NCI-H69 (cell line): ENCODE data around the gene SMIM44.
"Not testable (repeated sequence)": the region's sequence is repeated elsewhere in the genome, so short reads cannot be mapped to it uniquely, and the experiment has no call there.

Experiments
- DNase-seq: peaks from one replicate; lab custom pipeline; 2025; lab: John Stamatoyannopoulos, UW

Gene SMIM44

DNA sequence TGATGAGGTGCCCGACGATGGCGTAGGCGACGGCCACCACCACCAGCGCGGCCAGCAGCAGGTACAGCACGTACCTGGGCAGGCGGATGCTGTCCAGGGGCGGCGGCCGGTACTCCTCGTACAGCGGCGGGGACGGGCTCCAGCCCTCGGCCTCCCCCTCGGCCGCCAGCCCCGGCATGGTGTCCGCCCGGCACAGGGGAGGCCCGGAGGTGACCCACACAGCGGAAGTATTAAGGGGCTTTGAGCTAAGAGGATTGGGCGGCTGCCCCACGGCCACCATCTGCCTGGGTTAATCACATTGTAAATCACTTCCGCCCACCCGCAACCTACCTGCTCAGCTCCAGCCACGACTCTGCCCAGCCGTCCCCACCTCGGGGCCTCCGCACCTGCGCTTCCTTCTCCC, at the start of gene SMIM44:
SMIM44 (minus strand) TSS at position 216 of the 403 bp plus-strand sequence; CDS start at position 178, 38 bp downstream.
- peak; percentile 74 for DNase-seq

DNA sequence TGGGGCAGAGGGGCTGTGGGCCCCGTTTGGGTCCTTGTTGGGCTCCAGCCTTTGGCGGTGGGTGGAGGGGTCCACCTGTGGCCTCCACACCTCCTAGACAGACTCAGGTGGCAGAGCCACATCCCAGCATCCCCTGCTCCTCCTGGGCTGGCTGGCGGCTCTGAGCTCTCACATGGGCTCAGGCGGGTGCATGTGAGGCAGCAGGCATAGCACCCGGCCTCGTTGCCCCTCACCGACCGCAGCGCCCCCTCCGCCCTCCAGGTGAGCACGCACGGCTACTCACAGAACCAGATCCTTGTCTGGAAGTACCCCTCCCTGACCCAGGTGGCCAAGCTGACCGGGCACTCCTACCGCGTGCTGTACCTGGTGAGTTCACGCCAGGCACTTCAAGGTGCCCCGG, 49.8 kb upstream of the SMIM44 start:
- DNase-seq: no peak

DNA sequence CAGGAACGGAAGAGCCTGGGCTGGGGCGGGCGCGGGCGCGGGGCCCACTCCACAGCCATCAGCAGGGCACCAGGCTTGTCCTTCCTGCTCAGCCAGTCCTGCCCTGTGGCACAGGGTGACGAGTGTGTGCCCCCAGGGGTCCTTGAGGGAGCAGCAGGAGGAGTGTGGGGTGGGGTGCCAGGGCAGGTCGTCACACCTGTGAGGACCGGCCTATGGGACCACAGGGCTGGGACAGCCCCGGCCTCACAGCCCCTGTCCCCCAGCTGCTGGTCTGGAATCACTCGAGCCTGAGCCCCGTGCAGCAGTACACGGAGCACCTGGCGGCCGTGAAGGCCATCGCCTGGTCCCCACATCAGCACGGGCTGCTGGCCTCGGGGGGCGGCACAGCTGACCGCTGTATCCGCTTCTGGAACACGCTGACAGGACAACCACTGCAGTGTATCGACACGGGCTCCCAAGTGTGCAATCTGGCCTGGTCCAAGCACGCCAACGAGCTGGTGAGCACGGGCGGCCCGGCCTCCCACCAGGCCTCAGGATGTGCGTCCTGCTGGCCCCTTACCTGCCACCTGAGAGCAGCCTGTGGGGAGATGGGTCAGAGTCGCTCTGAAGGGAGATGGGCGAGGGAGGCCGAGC, 49.0 kb upstream of the SMIM44 start:
- no peak for DNase-seq

DNA sequence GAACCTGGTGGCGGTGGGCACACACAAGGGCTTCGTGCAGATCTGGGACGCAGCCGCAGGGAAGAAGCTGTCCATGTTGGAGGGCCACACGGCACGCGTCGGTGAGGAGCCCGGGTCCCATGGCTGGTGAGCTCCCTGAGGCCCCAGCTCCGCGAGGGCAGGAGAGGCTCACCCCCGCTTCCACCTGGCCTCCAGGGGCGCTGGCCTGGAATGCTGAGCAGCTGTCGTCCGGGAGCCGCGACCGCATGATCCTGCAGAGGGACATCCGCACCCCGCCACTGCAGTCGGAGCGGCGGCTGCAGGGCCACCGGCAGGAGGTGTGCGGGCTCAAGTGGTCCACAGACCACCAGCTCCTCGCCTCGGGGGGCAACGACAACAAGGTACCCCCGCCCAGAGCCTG, 48.5 kb upstream of the SMIM44 start:
- DNase-seq: no peak

DNA sequence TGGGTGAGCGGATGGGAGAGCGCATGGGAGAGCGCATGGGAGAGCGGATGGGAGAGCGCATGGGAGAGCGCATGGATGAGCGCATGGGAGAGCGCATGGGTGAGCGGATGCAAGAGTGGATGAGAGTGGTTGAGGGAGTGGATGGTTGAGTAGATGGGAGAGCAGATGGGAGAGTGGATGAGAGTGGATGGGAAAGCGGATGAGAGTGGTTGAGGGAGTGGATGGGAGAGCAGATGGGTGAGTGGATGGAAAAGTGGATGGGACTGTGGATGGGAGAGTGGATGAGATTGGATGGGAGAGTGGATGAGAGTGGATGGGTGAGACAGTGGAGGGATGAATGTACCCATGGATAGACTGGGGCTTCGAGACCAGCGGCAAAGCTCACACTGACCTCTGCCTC, 47.1 kb upstream of the SMIM44 start:
- no peak for DNase-seq

DNA sequence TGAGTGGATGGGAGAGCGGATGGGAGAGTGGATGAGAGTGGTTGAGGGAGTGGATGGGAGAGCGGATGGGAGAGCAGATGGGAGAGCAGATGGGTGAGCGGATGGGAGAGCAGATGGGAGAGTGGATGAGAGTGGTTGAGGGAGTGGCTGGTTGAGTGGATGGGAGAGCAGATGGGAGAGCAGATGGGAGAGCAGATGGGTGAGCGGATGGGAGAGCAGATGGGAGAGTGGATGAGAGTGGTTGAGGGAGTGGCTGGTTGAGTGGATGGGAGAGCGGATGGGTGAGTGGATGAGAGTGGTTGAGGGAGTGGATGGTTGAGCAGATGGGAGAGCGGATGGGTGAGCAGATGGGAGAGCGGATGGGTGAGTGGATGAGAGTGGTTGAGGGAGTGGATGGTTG, 46.1 kb upstream of the SMIM44 start:
- DNase-seq: not testable (repeated sequence)

DNA sequence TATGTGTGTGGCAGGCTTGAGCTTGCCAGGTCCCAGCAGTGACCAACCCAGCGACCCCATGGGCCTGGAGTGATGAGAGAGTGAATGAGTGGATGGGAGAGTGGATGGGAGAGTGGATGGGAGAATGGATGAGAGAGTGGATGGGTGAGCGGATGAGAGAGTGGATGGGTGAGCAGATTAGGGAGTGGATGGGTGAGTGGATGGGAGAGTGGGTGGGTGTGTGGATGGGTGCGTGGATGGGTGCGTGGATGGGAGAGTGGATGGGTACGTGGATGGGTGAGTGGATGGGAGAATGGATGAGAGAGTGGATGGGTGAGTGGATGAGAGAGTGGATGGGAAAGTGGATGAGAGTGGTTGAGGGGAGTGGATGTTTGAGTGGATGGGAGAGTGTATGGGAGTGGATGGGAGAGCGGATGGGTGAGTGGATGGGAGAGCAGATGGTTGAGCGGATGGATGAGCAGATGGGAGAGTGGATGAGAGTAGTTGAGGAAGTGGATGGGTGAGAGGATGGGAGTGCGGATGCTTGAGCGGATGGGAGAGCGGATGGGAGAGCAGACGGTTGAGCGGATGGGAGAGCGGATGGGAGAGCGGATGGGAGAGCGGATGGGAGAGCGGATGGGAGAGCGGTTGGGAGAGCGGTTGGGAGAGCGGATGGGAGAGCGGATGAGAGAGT, 45.4 kb upstream of the SMIM44 start:
- DNase-seq: no peak

DNA sequence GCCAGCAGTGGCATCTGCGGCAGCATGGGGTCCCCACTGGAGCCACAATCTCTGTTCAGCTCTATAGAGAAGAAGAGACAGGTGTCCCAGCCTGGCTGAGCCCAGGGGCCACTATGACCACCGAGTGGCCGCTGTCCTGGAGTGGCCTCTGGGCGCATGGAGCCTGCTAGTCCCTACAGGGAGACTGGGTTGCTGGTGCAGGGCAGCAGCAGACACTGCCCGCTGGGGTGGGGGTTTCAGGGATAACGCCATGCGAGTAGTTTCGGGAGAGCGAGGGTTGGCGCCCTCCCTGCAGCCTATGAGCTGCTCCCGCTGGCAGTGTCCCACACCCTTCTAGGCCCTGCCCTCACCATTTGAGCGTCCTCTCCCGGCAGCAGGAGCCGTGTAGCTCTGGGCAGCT, 44.8 kb upstream of the SMIM44 start:
- no peak for DNase-seq

DNA sequence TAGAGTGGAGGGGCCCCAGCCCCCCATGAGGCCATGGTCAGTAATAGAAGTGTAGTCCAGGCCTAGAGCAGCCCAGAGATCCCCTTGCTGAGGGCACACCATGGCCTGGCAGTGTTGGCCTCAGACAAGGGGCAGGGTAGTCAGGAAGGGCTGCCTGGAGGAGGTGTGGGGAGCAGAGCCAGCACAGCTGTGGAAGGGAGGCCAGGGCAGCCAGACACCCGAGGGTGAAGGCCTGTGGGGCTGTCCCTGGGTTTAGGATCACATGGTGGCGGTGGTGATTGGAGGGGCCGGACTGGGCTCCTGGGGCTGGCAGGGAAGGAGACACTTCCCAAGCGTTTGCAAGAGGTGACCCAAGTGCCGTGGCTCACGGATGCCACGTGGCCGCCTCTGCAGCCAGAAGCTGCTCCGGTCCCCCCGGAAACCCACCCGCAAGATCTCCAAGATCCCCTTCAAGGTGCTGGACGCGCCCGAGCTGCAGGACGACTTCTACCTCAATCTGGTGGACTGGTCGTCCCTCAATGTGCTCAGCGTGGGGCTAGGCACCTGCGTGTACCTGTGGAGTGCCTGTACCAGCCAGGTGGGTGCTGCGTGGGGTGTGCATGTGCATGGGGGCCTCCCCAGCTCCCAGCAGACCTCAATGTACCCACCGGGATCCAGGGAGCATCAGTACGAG, 44.1 kb upstream of the SMIM44 start:
- no peak for DNase-seq

DNA sequence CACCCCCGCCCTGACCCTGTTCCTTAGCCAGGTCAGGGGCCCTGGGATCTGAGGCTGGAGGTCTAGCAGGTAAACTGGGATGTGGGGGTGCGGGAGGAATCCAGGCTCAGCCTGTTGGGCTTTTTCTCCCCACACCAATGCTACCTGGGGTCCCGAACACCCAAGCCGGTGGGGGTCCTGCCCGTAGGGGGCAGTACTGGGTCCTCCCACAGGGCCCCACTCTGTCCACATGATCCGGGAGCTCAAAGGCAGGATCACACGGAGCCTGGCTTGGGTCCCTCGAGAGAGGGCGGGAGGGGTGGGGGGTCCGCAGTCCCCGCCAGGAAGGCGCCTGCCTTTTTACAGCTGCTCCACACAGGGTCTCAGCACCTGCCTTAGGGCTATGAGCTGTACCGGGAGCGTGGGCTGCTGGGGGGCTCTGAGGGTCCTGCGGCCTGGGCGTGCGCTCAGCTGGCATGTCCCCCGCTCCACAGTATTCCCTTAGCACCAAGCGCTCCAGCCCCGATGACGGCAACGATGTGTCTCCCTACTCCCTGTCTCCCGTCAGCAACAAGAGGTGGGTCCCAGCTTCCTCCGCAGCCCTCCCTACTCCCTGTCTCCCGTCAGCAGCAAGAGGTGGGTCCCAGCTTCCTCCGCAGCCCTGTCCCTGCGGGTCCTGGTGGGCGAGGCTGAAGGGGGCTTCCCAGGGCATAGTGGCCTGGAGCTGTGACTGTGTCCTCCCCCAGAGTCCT, 43.4 kb upstream of the SMIM44 start:
- DNase-seq: no peak

DNA sequence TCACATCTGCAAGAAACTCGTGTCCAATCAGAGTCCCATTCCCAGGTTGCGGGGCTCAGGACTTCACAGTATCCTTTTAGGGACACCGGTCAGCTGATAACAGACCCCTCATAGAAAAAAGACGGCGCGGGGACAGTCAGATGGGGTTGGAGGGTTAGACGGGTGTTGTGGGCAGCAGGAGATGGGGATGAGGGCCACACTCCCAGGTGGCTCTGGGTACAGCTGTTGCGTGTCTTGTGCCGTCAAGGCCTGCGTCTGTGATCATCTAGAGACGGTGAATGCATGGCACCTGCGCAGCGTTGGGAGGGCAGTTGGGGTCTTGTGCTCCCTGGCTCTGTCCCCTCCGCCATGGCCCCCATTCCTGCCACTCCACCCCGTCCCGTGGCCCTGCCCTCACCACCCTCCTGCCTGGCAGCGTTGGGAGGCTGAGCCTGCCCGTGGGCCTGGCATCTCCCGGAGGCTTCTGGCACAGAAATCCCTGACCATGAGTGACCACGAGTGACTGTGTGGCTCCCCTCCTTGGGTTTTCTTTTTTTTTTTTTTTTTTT, 41.7 kb upstream of the SMIM44 start:
- no peak for DNase-seq

DNA sequence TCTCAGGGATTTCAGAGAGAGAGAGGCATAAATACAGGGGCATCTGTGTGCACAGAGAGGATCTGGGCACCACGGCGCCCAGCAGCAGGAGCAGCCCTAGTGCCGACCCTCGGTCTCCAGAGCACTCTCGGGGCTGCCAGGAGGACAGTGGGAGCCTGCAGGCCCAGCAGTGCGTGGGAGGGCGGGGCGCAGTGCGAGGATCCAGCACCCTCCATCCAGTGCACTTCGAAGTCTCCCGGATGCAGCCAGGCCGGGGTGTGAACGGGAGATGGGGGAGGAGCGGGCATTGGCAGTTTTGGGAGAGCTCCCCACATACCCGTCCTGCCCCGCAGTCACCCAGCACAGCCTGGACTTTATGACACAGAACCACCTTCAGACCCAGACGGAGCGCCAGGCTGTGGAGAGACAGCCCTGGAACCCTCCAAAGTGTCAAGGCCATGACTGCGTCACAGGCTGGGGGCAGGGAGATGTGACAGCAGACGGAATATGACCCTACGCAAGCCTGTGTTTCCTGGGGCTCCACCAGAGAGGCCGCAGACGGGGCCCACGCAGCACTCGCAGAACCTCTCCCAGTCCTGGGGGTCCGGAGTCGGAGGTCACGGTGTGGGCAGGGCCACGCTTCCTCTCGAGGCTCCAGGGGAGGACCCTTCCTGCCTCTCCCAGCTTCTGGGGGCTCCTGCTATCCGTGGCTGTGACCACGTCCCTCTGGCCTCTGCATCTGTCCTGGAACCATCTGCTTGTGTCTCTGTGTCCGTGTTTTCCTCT, 41.0 kb upstream of the SMIM44 start:
- no peak for DNase-seq

DNA sequence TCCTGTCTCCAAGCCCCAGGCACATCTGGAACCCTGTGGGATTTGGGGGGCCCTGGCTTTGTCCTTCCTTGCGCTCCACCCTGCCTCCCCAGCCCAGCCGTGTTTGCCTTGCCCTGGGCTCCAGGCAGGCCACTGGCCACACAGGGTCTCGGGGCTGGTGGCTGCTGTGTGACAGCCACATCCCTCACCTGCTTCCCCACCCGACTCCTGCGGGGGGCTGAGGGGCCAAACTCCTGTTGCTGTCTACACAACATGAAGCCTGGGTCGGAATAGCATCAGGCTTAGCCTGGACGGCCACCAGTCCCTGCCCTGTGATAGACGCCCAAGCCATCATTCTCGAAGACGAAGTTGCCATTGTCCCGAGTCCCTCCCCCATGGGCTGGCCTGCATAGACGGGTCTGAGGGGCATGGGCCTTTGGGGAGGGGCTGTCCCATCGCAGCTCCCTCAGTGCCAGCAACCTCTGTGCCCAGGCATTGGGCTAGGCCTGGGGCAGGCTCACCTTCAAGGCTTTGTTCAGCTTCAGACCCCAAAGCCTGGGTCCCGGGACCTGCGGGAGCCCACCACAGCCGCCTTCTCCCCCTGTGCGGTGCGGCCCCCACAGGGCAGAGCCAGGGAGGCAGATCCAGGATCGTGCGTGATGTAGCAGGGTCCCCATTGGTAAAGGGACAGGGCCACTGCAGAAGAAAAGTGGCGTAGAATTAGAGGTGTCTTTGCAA, 40.3 kb upstream of the SMIM44 start:
- DNase-seq: no peak

DNA sequence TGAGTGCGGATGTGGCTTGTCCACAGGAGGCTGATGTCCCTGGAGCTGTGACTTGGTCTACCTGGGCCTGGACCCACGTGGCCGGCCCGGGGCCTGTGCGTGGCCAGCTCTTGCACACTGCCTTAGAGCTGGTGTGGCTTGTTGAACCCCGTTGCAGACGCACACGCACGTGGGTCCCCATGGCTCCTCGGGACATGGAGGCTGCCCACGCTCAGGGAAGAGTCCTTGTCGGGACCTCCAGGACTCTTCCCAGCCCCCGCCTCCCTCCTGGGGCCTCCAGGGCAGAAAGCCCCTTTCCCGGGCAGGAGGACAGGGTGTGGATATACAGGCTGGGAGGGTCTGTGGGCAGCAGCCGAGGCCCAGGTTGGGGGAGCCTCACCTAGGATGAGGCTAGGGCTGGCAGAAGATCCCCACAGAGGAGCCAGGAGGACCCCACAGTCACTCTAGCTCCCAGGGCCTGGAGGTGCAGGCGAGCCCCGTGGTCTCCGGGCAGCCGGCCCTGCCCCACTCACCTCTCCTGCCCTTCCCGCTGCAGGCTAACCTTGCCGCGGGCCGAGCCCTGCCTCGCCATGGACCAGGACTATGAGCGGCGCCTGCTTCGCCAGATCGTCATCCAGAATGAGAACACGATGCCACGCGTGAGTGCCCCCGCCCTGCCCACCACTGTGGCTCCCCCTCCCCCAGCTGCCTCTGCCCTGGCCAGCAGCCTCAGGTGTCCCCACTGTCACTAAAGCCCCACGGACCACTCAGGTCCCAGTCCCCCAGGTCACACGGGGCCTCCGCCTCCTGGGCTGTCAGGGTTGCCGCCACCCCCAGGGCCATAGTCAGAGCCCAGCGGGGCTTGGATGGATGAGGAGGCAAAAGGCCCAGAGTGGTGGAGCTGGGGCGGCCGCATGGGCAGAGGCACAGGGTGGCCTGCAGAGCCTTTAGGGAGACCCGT, 39.5 kb upstream of the SMIM44 start:
- no peak for DNase-seq

DNA sequence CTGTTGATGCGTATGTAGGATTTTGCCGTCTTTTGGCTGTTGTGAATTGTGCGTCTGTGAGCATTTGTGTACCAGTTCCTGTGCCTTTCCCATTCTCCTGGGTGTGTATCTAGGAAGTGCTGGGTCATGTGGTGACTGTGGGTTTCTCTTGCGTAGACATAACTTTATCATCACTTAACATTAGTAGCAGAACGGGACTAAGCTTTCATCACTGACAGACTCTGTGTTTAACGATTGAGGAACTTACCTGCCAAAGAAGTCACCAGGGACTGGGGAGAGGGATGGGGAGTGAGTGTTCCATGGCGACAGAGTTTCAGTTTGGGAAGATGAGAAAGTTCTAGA, 37.8 kb upstream of the SMIM44 start:
- no peak for DNase-seq

DNA sequence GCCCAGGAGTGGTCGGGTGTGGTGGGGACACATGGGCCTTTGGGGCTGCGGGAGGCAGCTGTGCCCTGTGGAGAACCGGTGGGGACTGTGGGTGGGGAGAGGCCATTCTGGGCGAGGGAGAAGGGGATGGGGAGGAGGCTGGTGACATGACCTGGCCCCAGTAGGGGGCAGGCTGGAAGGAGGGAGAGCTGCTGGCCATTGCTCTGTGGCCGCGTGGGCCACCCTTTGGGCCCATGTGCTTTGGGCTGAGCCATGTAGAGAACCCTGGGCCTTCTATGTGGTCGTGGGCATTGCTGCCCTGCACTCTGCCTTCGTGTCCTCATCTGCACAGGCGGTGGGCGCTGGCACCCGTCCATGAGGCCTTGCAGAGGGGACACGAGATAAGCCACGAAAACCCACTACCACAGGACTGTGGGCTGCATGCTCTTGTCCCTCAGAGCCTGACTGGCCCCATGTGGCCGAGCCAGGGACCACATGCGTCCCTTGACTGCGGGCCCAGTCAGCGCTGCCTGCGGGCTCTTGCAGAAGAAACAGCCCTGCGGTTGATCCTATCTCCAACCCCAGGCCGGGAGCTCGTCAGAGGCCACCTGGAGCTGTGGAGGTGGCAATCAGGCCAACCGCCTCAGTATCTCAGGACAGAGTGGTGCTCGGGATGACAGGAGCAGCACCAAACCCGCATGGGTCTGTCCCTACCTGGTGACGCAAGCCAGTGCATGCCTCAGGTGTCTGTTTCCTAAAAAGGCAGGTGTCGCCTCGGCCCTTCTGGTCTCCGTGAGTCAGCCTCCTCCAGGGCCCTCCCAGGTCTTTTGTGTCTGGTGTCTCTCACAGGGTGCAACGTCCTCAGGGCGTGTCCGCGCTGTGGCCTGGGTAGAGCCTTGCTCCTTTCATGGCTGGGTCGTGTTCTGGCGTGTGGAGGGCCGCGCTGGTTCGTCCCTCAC, 37.2 kb upstream of the SMIM44 start:
- DNase-seq: peak; percentile 59

DNA sequence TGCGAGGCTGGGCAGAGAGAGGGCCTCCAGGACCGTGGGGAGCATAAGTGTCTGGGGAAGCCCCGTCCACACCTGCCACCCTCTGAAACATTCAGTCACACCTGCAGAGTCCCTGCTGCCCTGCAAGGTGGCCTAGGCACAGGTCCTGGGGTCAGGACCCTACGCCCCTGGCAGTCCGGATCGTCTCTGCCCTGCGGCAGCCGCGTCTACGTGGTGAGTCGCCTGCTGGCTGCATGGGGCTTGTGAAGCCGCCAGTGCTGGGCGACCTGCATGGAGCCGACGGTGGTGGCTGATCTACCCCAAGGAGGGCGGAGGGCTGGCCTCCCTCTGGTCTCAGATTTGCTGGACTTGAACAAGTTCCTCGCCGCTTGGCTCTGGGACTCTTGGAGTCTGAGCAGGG, 35.9 kb upstream of the SMIM44 start:
- no peak for DNase-seq

DNA sequence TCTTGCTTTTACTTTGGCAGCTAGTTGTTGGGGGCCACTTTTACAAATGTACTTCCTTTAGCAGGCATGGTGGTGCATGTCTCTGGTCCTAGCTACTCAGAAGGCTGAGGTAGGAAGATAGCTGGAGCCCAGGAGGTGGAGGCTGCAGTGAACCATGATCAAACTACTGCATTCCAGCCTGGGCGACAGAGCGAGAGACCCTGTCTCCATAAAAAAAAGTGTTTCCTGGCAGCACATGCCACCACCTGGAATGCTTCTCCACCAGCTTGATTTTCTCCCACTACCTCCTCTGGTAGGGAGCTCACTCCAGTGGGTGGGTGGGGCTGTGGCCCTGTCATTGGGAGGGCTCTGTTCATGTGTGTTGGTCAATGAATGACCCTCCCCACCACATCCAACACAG, 35.4 kb upstream of the SMIM44 start:
- DNase-seq: no peak

DNA sequence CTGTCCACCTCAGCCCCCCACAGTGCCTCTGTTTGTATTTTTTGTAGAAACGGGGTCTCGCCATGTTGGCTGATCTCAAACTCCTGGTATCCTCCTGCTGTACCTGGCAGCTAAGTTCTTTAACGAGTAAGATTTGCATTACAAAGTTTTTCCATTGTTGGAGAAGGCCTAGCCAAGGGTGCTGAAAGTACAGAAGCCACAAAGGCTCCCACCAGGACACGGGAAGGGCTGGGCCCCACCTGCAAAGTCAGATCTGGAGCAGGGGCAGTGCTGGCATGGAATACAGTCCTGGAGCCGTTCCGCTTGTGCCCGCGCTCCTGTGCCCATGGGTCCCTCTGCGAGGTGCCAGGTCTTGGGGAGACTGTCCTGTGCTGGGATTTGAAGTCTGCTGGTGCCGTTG, 35.0 kb upstream of the SMIM44 start:
- DNase-seq: no peak
